ENCODE results near the gene CRYBB1.

DNA sequence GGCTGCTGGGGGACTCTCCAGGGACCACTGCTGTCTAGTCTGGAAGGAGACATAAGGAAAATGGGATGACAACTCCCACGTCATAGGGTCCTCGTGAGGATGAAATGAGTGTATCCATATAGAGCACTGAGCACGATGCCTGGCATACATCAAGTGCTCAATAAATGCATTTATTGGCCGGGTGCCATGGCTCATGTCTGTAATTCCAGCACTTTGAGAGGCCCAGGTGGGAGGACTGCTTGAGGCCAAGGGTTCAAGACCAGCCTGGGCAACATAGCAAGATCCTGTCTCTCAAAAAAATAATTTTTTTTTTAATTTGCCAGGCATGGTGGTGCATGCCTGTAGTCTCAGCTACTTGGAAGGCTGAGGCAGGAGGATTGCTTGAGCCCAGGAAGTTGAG lies 15.7 kb downstream of the CRYBB1 start:
- TF ChIP-seq, protein P1, sequence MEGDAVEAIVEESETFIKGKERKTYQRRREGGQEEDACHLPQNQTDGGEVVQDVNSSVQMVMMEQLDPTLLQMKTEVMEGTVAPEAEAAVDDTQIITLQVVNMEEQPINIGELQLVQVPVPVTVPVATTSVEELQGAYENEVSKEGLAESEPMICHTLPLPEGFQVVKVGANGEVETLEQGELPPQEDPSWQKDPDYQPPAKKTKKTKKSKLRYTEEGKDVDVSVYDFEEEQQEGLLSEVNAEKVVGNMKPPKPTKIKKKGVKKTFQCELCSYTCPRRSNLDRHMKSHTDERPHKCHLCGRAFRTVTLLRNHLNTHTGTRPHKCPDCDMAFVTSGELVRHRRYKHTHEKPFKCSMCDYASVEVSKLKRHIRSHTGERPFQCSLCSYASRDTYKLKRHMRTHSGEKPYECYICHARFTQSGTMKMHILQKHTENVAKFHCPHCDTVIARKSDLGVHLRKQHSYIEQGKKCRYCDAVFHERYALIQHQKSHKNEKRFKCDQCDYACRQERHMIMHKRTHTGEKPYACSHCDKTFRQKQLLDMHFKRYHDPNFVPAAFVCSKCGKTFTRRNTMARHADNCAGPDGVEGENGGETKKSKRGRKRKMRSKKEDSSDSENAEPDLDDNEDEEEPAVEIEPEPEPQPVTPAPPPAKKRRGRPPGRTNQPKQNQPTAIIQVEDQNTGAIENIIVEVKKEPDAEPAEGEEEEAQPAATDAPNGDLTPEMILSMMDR (IDR thresholded peaks at IDR 0.05; ENCODE audit: low read length): no peak
- no peak for TF ChIP-seq EZH2phosphoT487 (IDR thresholded peaks at IDR 0.05; ENCODE audit: low read length)

Measured in MM.1S (cell line).